HTR-8/SVneo (cell line): ENCODE data around the gene CHST13.

ENCODE experiments used
- DNase-seq: peaks from one replicate; pipeline ENCODE4 v3.0.0; 2011; ENCODE audit warnings: low spot score, mixed read lengths; ENCODE audit not compliant: insufficient read length
- FAIRE-seq: peaks from 2 replicates; lab custom pipeline; 2011; peaks lifted over from hg19 to GRCh38; lab: Jason Lieb, UNC

The CHST13 gene

DNA sequence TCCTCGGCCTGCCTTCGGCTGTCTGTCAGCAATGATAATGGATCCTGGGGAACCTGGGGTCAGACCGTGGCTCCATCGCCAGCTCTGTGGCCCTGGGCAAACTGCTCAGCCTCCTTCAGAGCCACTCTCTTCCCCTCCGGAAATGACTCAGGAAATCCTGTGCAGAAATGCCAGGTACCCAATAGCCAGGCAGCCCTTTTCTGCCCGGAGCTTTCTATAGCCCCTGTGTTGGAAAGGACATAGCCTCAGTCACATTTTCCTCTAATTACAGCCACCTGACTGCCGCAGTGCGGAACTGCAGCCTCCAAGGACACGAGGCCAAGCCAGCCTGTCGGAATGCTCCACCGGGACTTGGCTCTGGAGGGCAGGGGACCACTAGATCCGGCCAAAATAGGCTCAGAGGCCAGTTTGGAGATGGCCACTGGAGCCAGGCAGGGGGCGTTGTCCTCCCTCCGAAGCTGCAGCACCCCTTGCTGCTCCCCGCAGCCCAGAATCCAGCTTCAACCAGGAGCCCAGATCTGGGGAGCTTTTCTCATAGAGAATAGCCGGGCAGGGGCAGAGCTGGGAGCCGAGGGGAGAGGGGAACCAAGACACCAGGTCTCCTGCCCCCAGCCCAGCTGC is 36.7 kb upstream of the CHST13 start:
- no peak for FAIRE-seq
- peak; percentile 56 for DNase-seq

DNA sequence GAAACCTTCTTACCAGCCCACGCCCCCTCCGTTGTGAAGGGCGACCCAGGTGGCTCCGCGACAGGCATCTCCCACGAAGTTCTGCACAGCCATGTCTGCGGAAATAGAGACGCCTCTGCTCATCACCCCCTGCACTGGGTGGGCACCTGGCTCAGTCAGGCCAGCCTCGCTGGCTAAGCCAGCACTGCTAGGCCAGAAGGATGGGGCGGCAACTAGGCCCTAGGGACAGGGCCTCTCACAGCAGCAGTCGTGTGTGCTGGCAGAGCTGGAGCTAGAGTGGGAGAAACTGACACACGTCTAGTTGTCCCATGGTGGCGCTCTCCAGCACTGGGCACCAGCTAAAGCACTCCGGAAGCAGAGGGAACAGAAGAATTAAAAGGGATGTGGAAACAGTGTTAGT is 35.8 kb upstream of the CHST13 start:
- DNase-seq, result no peak
- FAIRE-seq, result no peak

DNA sequence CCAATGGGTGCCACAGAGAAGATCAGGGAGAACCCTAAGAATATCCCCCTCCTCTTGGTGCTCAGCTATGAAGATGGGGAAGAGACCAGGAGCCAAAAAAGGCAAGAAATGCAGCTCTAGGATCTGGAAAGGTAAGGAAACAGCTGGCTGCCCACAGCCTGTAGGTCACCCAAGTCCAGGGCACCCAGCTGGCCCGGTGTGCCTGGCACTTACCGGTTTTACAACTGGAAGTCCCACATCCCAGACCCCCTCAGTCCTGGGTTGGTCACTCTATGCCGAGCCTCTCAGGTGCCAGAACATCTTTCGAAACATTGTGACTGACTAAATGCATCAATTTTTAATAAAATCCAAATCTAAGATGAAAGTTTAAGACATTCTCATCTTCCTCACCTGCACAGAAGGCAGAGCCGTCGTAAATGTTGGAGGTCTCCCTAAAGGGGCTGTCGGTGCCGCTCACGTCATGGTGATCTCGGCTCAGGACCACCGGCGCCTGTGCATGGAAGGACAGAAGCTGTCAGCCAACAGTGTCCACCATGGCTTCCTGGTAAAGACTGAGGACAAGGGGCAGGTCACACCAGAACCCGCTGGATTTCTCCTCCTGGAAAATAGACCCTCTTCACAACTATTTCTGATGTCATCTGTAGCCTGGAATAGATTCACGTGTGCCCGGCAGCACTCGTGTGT is 34.9 kb upstream of the CHST13 start:
- no peak for FAIRE-seq

DNA sequence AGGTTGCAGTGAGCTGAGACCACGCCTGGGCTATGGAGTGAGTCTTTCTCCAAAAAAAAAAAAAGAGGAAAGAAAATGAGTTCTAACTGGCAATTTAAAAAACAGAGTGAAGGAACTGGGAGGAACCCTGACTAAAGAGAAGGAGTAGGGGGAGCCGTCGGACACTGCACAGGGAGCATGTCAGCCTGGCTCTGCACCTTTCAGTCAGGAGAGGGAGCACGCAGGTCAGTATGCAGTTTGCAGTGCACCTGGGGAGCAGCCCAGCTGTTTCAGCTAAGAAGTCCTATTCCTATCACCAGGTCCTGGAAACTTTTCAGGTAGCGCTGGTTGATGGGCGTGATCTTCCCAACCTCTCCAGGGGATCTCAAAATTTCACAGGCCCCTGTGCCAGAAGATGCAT is 33.3 kb upstream of the CHST13 start:
- no peak for DNase-seq
- no peak for FAIRE-seq

More for the DNA sequence above, 34.9 kb upstream of the CHST13 start:
- no peak for DNase-seq

DNA sequence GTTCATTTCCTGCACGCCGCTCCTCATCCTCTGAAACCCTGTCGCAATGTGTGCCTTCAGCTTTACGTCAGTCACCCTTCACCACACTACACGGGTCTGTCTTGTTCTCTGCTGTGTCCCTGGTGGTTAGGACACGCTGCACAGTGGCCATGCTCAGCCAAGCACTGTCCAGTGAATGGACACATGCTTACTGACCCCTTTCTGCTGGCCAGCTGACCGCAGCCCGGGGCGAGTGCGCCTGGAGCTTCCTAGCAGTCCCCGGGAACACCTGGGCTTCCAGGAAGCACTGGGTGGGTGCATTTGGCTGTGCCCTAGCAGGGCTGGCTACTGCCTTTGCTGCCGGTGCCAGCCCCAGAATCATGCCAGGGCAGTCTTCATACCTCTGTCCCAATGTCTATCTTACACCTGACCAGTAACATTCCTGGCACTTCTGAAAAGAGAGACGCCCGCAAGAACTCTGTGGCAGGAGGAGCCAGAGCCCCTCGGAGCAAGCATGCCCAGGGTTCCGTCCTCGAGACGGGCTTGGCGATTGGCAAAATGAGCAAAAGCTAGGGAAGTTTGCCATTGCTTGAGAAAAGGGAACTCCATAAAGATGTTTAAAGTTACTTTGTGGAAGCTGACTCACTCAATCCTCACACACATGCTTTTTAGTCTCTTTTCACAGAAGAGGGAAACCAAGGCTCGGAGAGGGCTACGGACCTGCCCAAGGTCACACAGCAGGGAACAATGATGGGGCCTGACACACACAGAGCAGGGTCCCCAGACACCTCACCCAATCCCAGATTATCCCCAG is 32.5 kb upstream of the CHST13 start:
- no peak for FAIRE-seq
- no peak for DNase-seq

DNA sequence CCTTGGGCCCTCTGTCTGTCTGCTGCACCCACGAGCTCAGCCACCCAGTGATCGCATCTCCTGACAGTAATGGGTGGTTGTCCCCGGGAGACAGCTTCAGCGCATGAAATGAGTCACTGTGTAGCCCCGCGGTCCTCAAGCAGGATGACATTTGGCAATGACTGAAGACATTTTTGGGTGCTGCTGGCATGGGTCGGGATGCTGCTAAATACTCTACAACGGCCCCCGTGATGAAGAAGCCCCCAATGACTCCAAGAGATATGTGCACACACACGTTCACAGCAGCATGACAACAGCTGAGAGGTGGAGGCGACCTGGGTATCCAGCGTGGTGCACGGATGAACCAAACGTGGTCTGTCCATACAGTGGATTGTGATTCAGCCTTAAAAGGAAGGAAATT is 30.9 kb upstream of the CHST13 start:
- FAIRE-seq, result no peak
- DNase-seq, result no peak

DNA sequence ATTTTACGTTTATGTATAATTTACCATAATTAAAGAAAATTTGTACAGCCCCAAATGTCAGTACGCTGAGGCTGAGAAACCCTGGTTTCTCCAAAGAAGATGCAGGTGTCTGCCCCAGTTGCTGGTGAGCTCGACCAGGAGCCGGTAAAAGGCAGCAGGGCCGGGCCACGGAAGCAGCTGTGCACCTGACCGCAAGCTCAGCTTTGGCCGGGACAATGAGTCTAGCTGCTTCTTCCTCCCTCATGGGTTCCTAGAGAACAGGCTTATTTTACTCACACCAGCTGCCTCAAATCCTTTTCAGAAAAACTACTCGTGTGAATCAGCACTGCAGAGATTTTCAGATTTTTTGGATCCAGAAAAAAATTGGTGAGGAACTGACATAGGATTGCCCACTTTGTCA is 30.2 kb upstream of the CHST13 start:
- FAIRE-seq (no peak), DNase-seq (no peak)

DNA sequence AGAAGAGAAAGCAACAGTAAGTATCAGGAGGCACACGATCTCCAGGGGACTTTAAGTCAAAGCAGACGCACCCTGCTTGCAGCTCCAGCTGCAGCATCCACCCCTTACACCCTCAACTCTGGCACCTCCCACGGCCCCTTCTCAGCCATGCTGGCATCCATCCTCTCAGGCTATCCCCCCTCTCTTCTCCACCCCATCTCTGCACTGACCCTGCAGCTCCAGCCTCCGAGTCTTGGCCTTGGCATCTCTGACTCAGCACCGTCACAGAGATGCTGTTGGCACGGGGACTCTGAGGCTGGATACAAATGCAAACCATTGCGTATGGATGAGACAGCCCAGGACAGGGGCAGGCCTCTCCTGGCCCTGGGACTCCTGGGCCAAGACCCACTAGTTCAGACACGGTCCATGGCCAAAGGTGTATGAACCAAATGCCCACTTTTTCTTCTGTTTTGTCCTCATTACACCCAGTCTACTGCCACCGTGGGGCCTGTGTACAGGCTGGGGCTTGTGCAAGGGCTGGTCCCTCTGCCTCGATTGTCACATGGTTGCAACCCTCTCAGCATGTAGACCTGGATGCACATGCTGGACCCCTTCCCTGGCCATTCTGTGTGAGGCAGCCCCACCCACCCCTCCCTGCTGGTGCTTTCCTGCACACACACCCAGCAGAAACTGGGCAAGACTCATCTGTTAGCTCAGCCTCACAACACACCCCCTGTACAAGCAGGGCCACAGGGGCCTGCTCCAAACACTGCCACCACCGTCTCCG is 29.6 kb upstream of the CHST13 start:
- DNase-seq, result no peak

DNA sequence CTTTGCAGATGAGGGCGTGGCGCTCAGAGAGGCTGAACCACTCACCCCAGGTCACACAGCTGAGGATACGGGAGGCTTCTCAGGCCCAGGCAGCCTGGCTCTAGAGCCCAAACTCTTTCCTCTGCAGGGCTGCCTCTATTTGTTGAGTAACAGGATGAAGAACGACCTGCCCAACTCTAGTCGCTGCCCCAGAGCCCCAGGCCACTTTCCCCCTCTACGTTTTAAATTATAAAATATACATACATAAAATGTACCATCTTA is 29.1 kb upstream of the CHST13 start:
- FAIRE-seq (no peak), DNase-seq (no peak)

More for the DNA sequence above, 29.6 kb upstream of the CHST13 start:
- no peak for FAIRE-seq

DNA sequence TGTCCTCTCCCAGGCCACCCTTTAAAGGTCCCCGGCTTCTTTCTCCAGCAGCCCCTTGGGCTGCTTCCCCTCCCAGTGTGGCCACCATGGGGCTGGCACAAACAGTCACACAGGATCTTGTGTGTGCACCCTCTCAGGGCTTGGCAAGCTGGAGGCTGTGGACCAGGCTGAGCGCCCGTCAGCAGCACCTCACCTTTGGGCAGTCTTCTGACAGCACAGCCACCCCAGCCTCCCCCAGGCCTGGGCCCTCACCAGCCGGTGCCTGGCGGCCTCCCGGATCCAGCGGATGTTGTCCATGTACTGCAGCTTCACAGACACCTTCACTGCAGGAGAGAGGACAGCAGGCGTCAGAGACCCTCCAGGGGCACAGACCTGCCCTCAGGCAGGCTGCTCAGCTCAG is 28.2 kb upstream of the CHST13 start:
- DNase-seq (no peak), FAIRE-seq (no peak)

DNA sequence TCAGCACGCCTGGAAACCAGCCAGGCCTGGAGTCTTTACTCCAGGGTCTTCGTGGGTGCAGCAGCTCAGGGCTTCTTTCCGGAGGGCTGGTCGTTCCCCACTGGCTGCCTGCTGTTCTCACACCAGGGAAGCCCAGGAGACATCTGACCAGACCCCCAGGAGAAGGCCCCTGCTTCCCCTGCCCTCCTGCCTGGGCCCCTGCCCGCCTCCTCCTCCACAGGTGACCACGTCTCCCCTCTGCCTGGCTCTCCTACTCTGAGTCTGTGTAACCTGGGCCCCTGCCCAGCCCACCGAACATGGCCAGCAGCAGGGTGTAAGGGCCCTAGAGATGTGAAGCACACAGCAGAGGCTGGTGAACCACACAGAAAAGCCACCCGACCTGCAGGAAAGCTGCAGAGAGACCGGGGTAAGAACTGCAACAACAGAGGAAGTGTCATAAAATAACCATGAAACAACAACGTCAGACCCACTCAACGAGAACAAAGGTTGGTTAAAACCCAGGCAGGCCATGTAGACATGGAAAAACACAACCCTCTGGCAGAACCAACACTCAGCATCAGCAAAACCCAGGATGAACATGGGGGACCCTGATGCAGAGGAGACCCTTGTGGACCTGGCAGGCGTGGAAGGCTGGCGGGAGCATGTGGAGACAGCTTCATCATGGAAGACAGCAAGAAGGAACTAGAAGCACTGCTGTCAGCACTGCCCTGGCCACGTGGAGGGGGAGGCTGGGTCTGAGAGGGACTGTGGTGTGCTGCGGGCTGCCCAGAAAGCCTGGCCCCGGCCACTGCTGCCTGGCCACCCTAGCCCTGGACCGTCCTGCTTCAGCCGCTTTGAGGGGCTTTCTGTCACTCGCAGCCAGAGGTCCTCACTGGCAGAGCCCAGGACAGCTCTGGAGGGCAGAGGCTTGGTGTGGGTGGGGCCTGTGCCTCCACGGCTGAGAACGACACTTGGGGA is 26.8 kb upstream of the CHST13 start:
- FAIRE-seq (no peak), DNase-seq (no peak)

DNA sequence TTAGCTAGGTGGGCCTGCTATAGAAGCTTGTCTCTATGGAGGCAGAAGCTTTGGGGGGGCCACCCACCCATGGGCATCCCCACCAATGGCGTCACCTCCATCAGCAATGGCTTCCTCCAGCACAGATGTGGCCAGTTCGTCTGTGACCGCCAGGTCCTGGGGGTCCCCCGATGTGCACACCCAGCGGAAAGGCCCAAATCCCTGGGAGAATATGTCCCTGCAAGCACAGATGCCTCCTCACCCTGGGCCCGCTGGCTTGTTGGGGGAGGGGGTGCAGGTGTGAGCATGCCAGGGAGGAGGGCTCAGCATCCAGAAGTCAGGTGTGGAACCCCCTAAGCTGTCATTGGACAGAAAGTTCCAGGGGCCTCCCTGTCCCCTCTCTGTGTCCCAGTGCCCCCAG is 26.0 kb upstream of the CHST13 start:
- no peak for FAIRE-seq

DNA sequence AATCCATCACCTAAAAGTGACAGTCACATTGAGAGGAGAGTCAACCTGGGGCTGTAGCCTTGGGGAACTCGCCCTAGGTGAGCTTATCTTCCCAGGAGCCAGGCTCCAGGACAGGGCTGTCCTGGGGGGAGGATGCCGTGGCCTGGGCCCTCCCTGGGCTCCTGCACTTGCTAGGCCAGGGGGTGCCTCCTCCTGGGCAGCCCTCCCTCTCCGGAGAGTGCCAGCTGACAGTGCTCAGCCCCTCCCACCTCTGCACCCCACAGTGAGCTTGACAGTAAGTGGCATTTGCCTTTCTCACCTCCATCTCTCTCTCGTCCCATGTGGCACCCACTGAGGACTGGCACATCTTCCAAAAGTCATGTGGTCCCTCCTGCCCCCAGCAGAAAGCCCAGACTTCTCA is 25.5 kb upstream of the CHST13 start:
- no peak for DNase-seq
- FAIRE-seq, result no peak

More for the DNA sequence above, 26.0 kb upstream of the CHST13 start:
- no peak for DNase-seq

DNA sequence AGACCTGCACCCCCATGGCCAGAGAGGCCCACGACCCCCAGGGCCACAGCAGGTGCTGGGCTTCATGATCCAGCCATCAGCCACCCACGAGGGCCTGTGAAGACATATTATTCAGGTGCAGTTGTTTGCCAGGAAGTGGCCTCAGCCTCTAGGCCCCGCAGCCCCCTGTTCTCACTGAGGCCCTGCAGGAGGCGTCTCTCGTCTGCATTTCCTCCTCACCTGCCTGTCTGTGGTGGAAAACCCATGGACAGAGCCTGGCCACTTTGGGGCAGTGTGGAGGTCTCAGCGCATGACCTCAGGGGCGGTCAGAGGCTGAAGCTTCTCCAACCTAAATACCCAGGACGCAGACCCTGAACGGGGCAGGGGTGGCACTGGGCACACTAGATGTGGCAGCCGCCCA is 25.0 kb upstream of the CHST13 start:
- no peak for FAIRE-seq
- DNase-seq, result no peak

DNA sequence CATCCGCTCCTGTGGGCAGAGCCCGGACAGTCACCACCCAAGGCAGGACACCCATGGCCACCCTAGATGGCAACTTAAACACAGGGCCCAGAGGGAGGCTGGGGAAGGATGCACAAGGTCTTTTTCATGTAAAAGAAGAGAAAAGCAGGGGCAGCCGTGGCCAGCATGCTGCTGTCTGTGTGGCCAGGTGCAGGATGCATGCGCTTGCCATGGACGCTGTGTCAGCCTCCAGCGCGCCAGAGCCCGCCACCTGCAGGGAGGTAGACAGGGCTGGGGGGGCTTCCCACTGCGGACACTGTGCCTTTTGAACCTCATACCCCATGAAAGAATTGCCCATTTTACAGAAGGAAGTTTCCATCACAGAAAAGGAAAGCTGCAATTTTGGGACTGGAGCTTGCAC is 24.6 kb upstream of the CHST13 start:
- DNase-seq (no peak), FAIRE-seq (no peak)

DNA sequence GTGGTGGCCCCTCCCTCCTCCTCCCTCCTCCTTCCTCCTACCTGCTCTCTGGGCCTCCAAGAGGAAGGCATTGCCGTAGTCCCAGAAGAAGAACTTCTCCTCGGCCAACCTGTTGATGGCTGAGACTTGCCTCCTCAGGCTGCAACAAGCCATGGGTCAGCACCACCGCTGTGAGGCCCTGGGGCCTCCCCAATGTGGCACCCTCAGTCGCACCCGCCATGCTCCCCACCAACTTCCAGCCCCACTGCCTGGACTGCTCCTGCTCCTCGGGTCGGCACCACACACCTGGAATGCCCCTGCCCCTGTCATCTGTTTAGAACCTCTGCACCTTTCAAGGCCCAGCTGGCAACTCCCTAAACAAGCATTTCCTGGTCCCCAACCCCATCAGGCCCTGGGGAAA is 23.9 kb upstream of the CHST13 start:
- FAIRE-seq (no peak), DNase-seq (no peak)

DNA sequence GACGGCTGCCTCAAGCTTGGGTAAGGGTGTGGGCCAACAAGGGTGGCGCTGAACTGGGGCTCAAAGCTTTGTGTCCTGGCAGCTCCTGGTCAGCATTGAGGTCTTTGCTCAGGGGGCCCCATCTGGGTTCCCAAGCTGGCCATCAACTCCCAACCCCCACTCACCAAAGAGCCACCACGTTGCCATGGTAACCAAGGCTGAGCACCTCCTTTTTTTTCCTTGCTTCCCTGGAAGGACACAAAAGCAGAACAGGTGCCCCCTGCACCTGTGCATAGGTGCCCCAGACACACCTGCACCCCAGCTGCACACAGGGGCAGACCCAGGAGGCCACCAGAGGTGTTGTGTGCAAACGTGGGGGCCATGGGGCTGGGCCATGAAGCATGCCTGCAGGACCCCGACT is 22.9 kb upstream of the CHST13 start:
- FAIRE-seq, result no peak
- DNase-seq, result no peak

DNA sequence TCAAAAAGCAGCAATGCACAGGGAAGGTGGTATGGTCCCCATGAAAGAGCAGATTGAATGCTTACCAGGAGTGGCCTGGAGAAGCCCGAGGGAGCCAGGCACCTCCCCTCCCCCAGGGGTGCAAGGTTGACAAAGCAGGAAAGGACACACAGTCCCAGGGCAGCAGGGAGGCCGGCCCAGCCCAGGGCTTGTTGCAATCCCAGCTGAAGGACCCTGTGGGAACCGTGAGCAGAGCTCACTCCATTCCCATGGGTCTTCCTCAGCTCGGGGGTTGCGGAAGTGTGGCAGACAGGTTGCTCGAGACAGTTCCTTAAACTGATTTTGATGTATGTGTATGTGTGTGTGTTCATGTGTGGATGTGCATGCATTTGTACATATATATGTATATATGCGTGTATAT is 22.2 kb upstream of the CHST13 start:
- no peak for DNase-seq
- FAIRE-seq, result no peak

DNA sequence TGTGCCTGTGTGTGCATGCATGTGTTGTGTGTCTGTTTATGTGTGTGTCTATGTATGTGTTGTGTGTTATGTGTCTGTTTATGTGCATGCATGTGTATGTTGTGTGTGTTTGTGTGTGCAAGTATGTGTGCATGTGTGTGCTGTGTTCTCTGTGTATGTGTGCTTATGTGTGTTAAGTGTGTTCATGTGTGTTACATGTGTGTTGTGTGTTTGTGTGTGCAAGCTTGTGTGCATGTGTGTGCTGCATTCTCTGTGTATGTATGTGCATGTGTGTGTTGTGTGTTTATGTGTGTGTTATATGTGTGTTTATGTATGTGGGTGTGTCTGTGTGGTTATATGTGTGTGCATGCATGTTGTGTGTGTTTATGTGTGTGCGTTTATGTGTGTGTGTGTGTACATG is 21.3 kb upstream of the CHST13 start:
- no peak for DNase-seq
- FAIRE-seq, result peak; percentile 98

DNA sequence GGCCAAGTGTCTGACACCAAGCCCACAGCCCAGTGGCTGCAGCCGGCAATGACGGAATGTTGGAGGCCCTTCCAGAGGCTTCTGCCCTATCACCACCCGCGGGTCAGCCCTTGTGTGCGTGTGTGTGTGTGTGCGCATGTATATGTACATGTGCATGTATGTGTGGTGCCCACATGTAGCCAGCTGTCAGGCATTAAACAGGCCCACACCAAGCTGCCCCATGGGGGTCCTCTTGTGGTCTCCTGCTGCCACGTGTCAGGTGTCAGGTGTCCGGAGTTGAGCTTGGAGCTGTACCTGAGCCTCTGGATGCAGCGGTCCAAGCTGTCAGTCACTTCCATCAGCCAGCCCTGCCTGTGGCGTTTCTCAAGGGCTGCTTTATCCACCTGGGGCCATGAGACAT is 20.3 kb upstream of the CHST13 start:
- DNase-seq (no peak), FAIRE-seq (no peak)
